Endothelial cell of umbilical vein (primary cell): Measurements from ENCODE around the gene APEX1.

Source experiments
- GATA2 ChIP-seq: IDR thresholded peaks from 2 replicates; pipeline ENCODE4 v1.7.0; 2011; ENCODE audit warnings: low read depth, mild to moderate bottlenecking, moderate library complexity, mixed read lengths, low read length; ENCODE audit not compliant: insufficient read length, insufficient read depth
- POLR2A ChIP-seq: IDR thresholded peaks from 2 replicates; pipeline ENCODE4 v1.6.1; 2012; ENCODE audit warnings: low read depth, mild to moderate bottlenecking, control low read depth, low read length
- POLR2AphosphoS5 ChIP-seq: IDR thresholded peaks from 2 replicates; pipeline ENCODE4 v1.6.1; 2012; ENCODE audit warnings: low read depth, mild to moderate bottlenecking, control low read depth, low read length, moderate library complexity; ENCODE audit not compliant: insufficient read depth
- TF ChIP-seq, protein P1 (sequence below), 2 donors: IDR thresholded peaks; 1 replicate in 1 of 2; 2 replicates in 1 of 2; pipeline ENCODE4 v1.5.1; 2011; ENCODE audit warnings: low read length in 2 of 2, mild to moderate bottlenecking in 2 of 2, moderate library complexity in 2 of 2, control low read depth in 1 of 2, inconsistent platforms in 1 of 2, low read depth in 1 of 2; ENCODE audit not compliant: insufficient read depth in 1 of 2; ENCODE audit errors: extremely low read depth in 1 of 2
- TF ChIP-seq, protein P2 (sequence below): IDR thresholded peaks from 2 replicates; pipeline ENCODE4 v1.6.1; 2011; ENCODE audit not compliant: insufficient read depth, insufficient read length

DNA sequence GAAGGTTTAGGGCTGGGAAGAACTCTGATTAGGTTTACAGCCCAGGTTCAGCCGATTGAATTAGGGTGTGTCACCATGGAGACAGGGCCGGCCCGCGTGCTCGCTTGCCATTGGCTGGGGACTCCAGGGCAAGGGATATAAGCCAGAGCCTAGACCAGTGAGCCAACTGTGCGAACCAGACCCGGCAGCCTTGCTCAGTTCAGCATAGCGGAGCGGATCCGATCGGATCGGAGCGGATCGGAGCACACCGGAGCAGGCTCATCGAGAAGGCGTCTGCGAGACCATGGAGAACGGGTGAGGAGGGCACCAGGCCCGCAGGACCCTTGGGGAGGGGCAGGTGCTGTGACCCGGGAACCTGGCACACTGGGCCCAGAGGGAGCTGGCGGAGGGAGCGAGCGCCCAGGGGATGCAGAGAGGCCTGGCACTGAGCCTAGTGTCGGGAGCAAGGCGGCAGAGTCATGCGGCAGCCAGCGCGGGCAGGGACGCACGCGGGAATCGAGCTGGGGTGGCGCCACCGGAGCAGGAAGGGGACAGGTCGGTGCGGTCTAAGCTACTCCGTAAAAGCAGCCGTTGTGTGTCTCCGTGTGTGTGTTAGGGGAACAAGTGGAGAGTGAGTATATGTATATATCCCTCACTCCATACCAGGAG is 14.3 kb downstream of the APEX1 start, which contains the start of gene PNP:
- TF ChIP-seq POLR2AphosphoS5: peak; percentile 100
- TF ChIP-seq, protein P1, sequence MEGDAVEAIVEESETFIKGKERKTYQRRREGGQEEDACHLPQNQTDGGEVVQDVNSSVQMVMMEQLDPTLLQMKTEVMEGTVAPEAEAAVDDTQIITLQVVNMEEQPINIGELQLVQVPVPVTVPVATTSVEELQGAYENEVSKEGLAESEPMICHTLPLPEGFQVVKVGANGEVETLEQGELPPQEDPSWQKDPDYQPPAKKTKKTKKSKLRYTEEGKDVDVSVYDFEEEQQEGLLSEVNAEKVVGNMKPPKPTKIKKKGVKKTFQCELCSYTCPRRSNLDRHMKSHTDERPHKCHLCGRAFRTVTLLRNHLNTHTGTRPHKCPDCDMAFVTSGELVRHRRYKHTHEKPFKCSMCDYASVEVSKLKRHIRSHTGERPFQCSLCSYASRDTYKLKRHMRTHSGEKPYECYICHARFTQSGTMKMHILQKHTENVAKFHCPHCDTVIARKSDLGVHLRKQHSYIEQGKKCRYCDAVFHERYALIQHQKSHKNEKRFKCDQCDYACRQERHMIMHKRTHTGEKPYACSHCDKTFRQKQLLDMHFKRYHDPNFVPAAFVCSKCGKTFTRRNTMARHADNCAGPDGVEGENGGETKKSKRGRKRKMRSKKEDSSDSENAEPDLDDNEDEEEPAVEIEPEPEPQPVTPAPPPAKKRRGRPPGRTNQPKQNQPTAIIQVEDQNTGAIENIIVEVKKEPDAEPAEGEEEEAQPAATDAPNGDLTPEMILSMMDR (IDR thresholded peaks at IDR 0.05; ENCODE audit: extremely low read depth in 1 of 2, insufficient read depth in 1 of 2, low read depth in 1 of 2, low read length in 2 of 2): no peak
- no peak for TF ChIP-seq GATA2
- TF ChIP-seq, protein P2, sequence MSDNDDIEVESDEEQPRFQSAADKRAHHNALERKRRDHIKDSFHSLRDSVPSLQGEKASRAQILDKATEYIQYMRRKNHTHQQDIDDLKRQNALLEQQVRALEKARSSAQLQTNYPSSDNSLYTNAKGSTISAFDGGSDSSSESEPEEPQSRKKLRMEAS: no peak
- peak; percentile 99 for TF ChIP-seq POLR2A
